H1 (cell line): ENCODE data around the gene OLA1. TPM values are rescaled to one million over a fixed set of nuclear protein-coding genes. Genes with fewer than 3 reads are reported as not detected.

ENCODE experiments used
- ASH2L ChIP-seq: fragments of 200-600, 300-600 bp; sonication (generic); IDR thresholded peaks from one replicate; pipeline ENCODE4 v1.7.1; 2017; ENCODE audit warnings: low read length
- ATF2 ChIP-seq: IDR thresholded peaks from 2 replicates; pipeline ENCODE4 v1.6.1; 2012; ENCODE audit warnings: low read length, inconsistent platforms
- CBX5 ChIP-seq: fragments of 300-800, 300-1000 bp; sonication (generic); IDR thresholded peaks from 2 replicates; pipeline ENCODE4 v1.7.1; 2016; ENCODE audit warnings: antibody characterized with exemption, low read length, low read depth
- CTCF ChIP-seq, 3 experiments: IDR thresholded peaks; 1 replicate in 2 of 3; 2 replicates in 1 of 3; pipeline versions ENCODE4 v1.5.1 to v1.6.1; 2011; ENCODE audit warnings: low read length in 3 of 3, mild to moderate bottlenecking in 3 of 3, inconsistent platforms in 2 of 3, low read depth in 1 of 3, moderate library complexity in 1 of 3; ENCODE audit not compliant: insufficient read depth in 1 of 3; ENCODE audit errors: control extremely low read depth in 1 of 3
- E2F6 ChIP-seq: IDR thresholded peaks from 2 replicates; pipeline ENCODE4 v1.6.1; 2012; ENCODE audit warnings: inconsistent platforms
- JUN ChIP-seq: IDR thresholded peaks from 2 replicates; pipeline ENCODE4 v1.6.1; 2011; ENCODE audit warnings: low read depth, mild to moderate bottlenecking, improper control_type of control experiment, low read length
- KDM5A ChIP-seq: fragments of 200-600 bp; IDR thresholded peaks from 2 replicates; pipeline ENCODE4 v1.7.1; 2012; ENCODE audit warnings: mild to moderate bottlenecking, low read length, inconsistent platforms, mixed read lengths
- RAD21 ChIP-seq, 2 experiments: IDR thresholded peaks in 1 of 2; conservative IDR thresholded peaks in 1 of 2; 2 replicates each; pipeline ENCODE4 v1.6.1; 2011; ENCODE audit warnings: low read depth in 2 of 2, low read length in 2 of 2, improper control_type of control experiment in 1 of 2, inconsistent platforms in 1 of 2, mild to moderate bottlenecking in 1 of 2, moderate library complexity in 1 of 2
- SP1 ChIP-seq: IDR thresholded peaks from 2 replicates; pipeline ENCODE4 v1.6.1; 2011; ENCODE audit warnings: low read depth, low read length
- TAF7 ChIP-seq: optimal IDR thresholded peaks from 2 replicates; pipeline ENCODE3; 2011; ENCODE audit warnings: low read depth, mild to moderate bottlenecking, inconsistent platforms, low read length, moderate library complexity, borderline replicate concordance
- polyA plus RNA-seq, 7 experiments: library from polyadenylated mRNA; depleted of rRNA in 3 of 7; stranded (reverse) in 5 of 7; unstranded in 2 of 7; fragments of >200 nt in 5 of 7; fragments of 200-250 nt in 2 of 7; gene quantifications; 1 replicate in 5 of 7; 2 replicates in 1 of 7; 4 replicates in 1 of 7; pipeline versions ENCODE4 v1.2.1 to v1.2.3, GENCODE V29; 2011 to 2013; ENCODE audit warnings: missing spikeins in 2 of 7, mixed read lengths in 2 of 7
- total RNA-seq: library from RNA; stranded (reverse); fragmentation: NEBNext Ultra II Directional; extraction: Animal tissue kit (Norgen Biotek cat#: 25700); gene quantifications from 2 replicates; pipeline ENCODE4 v1.2.1, GENCODE V29; 2021

OLA1 gene
- total and polyA plus RNA-seq, 2 of the 8 experiments (the other 6 are each of a cell fraction or from before 2014, with no cell fraction given), result 39.3 to 158 TPM

GRCh38 chr2:174191342-174192074 is 56.8 kb downstream of the OLA1 start (continued):
- TF ChIP-seq CTCF (IDR thresholded peaks at IDR 0.05; ENCODE audit: control extremely low read depth in 1 of 3, insufficient read depth in 1 of 3, low read depth in 1 of 3, low read length in 3 of 3) (no peak), RAD21 (IDR thresholded peaks at IDR 0.05 in 1 of 2, conservative IDR thresholded peaks at IDR 0.05 in 1 of 2; ENCODE audit: low read depth in 2 of 2, low read length in 2 of 2) (no peak), SP1 (no peak), KDM5A (no peak), ATF2 (no peak), ASH2L (no peak), TAF7 (no peak), CBX5 (no peak), E2F6 (no peak), JUN (no peak)
